Smooth muscle cell of the brain vasculature (primary cell): ENCODE data around the gene MEIOSIN.

Experiments
- DNase-seq: peaks from one replicate; pipeline ENCODE4 v3.0.0-alpha.2; 2012; ENCODE audit warnings: low read depth, low spot score

MEIOSIN gene

GRCh38 chr19:45764945-45765701 lies 31.9 kb downstream of the MEIOSIN start:
- no peak for DNase-seq

- DNase-seq: no peak
Observed at GRCh38 chr19:45765702-45766295, 32.6 kb downstream of the MEIOSIN start.

DNA sequence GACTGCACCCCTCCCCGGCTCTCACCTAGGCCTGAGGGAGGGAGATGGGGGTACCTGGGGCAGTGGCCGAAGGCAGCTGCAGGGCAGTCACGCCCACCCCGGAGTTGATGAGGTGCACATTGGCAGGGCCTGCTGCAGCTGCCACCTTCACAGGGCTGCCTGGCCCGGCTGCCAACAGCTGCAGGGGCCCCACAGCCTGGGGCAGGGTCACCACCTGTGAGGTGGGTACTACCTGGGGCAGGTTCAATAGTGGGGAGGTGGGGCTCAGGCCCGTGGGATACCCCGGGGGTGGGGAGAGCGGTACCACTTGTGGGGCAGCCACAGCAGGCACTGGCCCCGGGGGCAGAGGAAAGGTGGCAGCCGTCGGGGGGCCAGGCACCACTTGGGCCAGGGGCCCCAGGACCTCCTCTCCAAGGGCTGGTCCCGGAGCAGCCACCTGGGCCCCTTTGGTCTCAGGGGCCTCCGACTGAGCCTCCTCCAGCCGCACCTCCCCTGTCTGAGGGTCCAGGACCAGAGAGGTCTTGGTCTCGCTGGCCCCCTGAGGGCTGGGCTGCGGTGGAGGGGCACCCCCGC lies 33.1 kb downstream of the MEIOSIN start:
- DNase-seq: no peak

DNA sequence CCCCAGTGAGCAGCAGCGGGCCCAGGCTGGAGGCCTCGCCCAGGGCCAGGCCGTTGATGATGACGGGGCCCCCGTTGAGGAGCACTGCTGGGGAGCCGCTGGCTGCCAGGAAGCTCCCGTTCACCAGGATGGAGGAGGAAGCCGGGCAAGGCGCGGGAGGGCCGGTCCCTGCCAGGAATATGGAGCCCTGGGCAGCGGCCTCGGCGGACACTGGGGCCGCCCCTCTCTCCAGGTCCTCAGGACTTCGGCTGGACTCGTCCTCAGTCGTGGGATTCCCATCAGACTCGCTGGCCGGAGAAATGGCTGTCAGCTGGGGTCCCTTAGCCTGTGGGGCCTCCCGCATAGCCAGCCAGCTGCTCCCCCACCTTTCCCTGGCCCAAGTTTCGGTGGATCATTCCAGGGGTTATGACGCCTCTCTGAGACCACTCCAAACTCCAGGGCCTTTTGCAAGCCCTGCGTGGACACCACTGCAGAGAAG lies 33.7 kb downstream of the MEIOSIN start:
- no peak for DNase-seq

- DNase-seq: no peak
Observed at GRCh38 chr19:45767410-45767880, 34.2 kb downstream of the MEIOSIN start.

DNA sequence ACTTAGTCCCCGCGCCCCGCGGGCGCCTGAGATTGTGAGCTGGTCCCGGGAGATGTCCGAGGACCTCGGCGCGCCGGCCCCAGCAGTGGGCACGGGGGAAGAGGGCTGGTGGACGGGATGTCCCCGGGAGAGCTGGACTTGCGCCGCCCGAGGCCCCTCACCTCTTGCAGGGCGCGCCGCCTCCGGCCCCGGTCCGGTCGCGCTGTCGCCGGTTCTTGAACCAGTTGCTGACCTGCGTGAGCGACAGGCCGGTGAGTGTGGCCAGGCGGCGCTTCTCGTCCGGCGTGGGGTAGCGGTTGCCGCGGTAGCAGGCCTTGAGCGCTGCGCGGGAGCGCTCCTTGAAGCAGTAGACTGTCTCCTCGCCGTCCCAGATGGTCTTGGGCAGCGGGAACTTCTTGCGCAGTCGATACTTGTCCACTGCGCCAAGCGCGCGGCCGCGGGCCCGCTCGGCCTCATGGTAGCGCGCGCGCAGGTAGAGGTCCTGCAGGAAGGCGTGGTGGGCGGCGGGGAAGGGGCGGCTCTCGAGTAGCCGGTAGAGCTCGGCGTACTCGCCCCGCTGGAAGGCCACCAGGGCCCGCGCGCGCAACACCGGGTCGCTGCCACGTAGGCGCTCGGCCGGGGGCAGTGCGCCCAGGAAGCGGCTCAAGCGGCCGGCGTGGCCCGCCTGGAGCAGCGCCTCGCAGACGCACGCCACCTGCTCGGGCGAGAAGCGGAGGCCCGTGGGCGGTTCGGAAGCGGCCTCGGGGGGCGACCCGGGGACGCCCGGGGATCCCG lies 34.8 kb downstream of the MEIOSIN start:
- no peak for DNase-seq

DNA sequence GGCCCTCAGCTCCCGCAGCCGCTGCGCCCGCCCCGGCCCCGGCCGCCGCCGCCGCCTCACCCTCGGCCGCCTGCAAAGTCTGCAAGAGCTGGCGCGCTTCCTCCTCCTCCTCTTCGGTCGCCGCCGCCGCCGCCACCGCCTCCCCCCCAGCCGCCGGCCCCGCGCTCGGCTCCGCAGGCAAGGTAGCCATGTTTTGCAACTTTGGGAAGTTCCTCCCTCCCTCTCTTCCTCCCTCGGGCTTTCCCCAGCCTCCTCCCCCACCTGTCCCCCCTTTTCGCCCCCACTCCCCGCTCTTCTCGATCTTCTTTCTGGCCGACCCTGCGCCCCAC lies 35.4 kb downstream of the MEIOSIN start:
- DNase-seq: no peak

DNA sequence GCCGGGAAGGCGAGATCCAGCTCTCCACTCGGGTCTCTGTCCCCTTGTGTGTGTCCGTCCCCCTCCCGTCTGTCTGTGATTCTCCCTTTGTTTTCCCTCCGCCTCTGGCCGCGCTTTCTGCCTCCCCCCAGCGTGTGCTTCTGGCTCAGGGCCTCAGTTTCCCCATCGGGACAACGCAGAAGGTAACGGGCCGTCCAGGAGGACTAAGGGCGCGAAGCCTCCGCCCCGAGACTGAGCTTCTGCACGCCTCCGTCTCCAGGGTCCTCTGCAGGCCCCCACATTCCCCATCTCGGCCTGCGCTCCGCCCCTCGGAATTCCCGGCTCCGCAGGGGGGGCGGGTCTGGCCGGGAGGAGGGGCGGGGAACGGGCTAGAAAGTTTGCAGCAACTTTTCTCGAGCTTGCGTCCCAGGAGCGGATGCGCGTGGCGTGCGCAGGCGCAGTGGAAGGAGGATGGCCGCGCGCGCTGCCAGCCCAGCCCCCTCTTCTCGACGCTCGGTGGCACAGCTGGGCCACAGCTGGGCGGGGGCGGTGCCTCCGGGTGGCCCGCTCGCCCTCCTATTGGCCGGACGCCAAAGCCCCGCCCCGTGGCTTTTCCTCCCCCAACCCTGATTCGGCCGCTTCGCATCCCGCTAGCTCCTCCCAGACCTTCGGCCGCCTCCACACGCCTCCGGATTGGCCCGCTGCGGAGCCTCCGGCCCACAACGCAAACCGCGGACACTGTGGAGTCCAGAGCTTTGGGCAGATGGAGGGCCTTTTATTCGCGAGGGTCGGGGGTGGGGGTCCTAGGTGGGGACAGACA lies 35.9 kb downstream of the MEIOSIN start, which contains the start of gene SIX5:
Gene SIX5, minus strand, starts transcription at position 269 of the 799 bp plus-strand sequence. CDS start 408 bp downstream, outside the sequence.
- peak; percentile 94 for DNase-seq

- DNase-seq: no peak
Observed at GRCh38 chr19:45769821-45770191, 36.6 kb downstream of the MEIOSIN start.

DNA sequence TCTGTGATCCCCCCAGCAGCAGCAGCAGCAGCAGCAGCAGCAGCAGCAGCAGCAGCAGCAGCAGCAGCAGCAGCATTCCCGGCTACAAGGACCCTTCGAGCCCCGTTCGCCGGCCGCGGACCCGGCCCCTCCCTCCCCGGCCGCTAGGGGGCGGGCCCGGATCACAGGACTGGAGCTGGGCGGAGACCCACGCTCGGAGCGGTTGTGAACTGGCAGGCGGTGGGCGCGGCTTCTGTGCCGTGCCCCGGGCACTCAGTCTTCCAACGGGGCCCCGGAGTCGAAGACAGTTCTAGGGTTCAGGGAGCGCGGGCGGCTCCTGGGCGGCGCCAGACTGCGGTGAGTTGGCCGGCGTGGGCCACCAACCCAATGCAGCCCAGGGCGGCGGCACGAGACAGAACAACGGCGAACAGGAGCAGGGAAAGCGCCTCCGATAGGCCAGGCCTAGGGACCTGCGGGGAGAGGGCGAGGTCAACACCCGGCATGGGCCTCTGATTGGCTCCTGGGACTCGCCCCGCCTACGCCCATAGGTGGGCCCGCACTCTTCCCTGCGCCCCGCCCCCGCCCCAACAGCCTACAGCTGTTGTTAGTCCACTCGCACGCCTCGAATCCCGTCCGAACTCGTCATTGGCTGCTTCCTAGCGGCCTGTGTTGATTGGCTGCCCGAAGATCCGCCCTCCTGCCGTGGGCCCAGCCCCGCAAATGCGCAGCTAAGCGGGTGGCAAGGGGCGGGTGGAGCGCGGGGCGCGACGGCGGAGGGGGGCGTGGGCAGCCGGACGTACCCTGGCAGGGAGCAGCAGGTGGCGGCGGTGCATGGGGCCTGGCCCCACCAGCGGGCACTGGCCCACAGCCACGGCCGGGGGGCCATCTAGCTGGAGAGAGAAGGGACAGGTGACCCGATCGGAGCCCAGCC lies 37.2 kb downstream of the MEIOSIN start:
- peak; percentile 95 for DNase-seq

- DNase-seq: no peak
Observed at GRCh38 chr19:45771311-45771933, 38.2 kb downstream of the MEIOSIN start.

DNA sequence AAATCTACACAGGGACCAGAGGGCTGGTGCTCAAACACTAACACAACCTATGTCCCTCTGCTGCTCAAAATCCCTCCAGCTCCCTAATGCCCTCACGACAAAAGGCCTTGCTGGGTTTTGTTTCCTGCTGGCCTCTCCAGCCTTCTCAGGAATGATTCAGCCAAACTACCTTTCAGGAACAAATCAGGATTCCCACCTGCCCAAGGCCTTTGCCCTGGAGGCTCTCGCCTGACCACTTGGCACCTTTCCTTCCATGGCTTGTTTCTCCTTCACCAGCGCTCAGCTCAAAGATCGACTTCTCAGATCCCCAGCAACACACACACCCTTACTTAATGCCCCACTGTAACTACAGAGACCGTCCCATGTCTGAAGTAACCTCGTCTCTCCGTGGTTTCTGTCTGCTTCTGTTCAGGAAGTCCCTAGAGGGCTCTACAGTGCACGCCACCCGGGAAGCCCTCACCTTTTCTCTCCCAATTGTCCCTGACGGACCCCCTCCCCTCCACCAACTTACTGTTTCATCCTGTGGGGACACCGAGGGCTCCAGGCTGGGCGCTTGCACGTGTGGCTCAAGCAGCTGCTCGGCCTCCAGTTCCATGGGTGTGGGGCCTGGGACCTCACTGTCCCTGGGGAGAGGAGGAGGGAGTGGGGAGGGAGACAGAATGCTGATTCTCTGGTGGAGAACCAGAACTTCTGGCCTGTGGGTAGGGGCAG lies 39.0 kb downstream of the MEIOSIN start:
- no peak for DNase-seq

- no peak for DNase-seq
Observed at GRCh38 chr19:45772912-45773311, 39.7 kb downstream of the MEIOSIN start.

GRCh38 chr19:45773384-45773783 lies 40.1 kb downstream of the MEIOSIN start:
- no peak for DNase-seq

- DNase-seq: no peak
Observed at GRCh38 chr19:45774765-45775164, 41.5 kb downstream of the MEIOSIN start.

GRCh38 chr19:45777395-45777961 lies 44.2 kb downstream of the MEIOSIN start:
- DNase-seq: no peak

GRCh38 chr19:45778010-45778661 lies 44.9 kb downstream of the MEIOSIN start:
- no peak for DNase-seq
